Measurements from ENCODE around the gene IFTAP.

- TF ChIP-seq CTCF (IDR thresholded peaks at IDR 0.05; ENCODE audit: poor library complexity) (no peak), EZH2 (IDR thresholded peaks at IDR 0.05; ENCODE audit: borderline replicate concordance) (no peak), EZH2phosphoT487 (IDR thresholded peaks at IDR 0.05; ENCODE audit: low read depth, severe bottlenecking, unreplicated experiment) (no peak)
Observed at GRCh38 chr11:36631774-36632173, 37.5 kb downstream of the IFTAP start.
